GM18517 (cell line): ENCODE results near the gene DOCK9.

Experiments
- ATAC-seq: cut with Tn5 transposase; IDR thresholded peaks from one replicate; pipeline ENCODE4 v1.9.1; 2021; ENCODE audit warnings: mild to moderate bottlenecking, moderate library complexity; ENCODE audit not compliant: unreplicated experiment

DOCK9 gene, protein sequence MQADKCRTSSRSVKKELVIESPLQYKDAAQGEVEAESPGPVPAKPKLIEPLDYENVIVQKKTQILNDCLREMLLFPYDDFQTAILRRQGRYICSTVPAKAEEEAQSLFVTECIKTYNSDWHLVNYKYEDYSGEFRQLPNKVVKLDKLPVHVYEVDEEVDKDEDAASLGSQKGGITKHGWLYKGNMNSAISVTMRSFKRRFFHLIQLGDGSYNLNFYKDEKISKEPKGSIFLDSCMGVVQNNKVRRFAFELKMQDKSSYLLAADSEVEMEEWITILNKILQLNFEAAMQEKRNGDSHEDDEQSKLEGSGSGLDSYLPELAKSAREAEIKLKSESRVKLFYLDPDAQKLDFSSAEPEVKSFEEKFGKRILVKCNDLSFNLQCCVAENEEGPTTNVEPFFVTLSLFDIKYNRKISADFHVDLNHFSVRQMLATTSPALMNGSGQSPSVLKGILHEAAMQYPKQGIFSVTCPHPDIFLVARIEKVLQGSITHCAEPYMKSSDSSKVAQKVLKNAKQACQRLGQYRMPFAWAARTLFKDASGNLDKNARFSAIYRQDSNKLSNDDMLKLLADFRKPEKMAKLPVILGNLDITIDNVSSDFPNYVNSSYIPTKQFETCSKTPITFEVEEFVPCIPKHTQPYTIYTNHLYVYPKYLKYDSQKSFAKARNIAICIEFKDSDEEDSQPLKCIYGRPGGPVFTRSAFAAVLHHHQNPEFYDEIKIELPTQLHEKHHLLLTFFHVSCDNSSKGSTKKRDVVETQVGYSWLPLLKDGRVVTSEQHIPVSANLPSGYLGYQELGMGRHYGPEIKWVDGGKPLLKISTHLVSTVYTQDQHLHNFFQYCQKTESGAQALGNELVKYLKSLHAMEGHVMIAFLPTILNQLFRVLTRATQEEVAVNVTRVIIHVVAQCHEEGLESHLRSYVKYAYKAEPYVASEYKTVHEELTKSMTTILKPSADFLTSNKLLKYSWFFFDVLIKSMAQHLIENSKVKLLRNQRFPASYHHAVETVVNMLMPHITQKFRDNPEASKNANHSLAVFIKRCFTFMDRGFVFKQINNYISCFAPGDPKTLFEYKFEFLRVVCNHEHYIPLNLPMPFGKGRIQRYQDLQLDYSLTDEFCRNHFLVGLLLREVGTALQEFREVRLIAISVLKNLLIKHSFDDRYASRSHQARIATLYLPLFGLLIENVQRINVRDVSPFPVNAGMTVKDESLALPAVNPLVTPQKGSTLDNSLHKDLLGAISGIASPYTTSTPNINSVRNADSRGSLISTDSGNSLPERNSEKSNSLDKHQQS (N-terminal part only)

DNA sequence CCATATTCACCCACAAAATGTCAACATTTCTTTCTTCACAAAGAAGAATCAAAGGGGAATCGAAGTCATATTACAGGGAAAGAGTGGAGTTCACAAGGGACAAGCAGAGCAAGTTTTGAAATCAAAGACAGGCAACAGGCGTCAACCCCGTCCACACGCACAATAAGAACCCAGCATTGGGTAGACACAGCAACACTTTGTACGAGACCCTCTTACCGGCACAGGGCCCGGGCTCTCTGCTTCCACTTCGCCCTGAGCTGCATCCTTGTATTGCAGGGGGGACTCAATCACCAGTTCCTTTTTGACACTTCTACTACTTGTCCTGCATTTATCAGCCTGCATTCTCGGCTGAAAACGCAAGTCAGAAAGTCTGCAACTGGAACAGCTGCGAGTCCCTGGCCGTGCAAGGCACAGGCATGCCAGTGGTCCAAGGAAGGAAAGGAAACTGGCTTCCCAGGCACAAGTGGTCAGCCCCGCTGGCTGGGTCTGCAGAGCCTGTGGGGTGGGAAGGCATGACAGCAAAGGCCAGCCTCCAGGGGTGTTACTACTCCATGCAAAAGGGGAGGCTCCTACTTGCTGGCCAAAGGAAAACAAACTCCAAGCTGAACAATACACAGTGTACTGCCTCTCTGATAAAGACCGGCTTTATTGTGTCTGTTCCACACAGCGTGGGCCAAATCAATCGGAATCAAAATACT is at the start of gene DOCK9:
Gene DOCK9, minus strand, starts transcription at position 497 of the 698 bp plus-strand sequence. Its CDS starts 155 bp downstream, at position 342.
- no peak for ATAC-seq

DNA sequence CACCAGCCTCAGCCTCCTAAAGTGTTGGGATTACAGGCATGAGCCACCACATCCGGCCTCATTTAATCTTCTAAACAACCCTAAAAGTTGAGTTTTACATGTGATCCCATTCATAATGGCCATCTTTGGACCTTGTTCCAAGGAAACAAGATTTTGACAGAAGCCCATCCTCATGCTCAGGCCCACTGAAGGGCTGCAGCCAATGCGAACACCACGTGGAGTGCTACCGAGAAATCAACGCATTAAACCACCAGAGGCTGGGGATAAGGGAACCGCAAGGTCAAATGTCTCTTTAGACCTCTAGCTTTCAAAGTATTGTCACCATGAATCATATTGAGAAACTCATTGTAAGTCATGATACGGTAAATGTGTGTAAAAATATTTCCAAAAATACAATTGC is 49.4 kb upstream of the DOCK9 start:
- no peak for ATAC-seq

DNA sequence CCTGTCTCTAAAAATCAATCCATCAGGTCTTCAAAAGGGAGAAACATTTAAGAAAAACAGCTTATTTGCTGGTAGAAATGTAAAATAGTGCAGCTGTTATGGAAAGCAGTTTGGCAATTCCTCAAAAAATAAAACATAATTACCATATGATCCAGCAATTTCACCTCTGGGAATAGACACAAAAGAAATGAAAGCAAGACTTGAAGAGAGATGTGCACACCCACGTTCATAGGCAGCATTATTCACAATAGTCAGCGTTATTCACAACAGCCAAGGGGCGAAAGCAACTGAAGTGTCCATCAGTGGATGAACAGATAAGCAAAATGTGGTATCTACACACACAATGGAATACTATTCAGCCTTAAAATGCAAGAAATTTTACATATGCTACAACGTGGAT is 45.1 kb upstream of the DOCK9 start:
- ATAC-seq, result no peak

DNA sequence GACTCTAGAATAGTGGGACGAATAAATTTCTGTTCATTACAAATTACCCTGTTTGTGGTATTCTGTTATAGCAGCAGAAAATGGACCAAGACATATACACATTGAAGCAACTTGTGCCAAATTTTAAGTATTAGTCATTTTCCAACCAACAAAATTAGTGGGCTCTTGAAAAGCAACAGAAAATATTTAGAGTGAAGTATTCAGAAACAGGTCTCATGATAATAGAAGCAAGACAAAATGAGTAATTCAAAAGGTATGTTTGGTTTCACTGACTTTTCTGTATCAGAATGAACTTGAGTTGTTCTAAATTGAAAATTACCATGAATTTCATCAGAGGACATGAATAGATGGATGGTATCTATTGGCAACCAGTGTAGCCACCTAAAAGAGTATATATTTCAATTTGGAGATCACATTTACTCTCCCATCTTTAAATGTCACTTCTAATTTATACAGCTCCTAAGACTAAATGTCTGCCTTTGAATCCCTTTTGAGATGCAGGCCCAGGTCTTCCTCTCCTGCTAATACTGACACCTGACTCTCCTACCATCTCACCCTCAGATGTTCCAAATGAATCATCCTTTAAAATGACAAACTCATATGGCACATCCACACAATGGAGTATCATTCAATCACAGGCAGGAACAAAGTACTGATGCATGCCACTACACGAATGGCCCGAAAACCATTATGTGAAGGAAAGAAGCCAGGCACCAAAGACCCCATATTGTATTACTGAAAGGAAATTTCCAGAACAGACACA is 40.7 kb upstream of the DOCK9 start:
- no peak for ATAC-seq

DNA sequence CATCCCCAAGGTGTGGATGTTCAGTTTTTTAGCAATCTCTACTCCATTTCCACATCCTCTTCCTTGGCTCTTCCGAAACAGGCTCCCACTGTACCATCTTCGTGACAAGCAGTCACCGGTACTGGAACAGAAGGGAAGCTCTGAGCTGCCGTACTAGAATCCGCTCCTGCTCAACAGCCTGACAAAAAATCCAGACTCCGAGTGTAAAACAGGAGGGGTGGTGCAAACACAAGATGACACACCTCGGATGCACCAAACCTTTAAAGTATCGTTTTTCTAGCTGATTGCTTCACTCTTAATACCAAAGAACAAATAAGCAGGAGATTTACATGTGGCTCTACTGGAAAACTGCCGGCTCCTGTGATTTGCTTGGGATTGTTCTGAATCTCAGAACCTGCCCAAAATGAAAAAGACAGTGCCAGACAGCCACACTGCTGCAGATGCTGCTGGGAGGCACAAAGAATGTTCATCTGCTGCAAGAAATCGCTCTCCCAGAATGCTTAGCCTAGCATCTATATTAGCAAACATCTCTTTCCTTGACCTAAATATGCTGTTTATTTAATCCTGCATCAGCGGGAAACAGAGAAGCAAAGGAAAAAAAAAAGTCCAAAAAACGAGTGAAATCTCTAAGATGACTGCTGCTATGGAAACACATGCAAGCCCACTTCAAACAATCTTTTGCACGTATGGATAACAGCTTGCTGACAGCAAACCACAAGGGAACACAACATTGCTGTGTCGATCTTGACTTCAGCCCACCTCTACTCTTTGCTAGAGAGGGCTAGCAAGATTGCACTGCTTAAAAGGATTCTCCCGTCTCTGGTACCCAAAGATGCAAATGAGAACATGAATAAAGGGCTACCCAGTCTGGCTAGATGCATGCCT is 38.0 kb upstream of the DOCK9 start:
- ATAC-seq, result no peak

DNA sequence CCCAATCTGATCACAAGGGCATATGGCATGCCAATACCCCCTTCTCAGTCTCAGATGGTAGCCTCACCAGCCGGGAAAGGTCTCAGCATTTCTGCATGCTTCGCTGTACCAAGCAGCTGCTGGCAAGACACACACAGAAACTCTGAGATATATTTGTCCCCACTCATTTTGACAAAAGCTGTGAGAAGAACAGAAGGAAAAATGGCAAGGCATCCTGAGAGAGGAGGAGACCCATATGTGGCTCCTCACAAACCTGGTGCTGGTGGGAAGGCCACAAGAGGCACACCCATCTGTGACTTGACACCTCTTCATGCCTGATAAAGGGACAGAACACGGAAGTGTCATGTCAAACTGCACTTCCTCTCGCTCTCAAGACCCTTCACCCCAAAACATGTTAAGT is 36.7 kb upstream of the DOCK9 start:
- no peak for ATAC-seq

DNA sequence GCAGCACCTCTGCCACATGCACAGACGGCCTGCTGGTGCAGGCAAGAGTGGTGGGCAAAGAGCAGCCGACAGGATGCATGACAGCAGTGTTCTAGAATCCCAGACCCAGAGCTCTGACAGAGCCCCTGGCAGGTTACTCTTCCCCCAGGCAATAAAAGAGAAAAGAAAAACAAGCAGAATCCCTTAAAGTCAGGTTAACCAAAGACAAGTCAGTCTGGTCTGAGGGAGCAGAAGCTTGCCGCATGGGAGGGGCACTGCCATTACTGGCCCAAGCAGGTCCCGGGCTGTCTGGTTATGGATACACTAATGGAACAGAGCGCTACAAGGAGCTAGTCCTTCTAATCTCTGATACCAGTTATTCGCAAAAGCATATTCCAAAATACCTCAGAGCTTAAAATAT is 36.1 kb upstream of the DOCK9 start:
- no peak for ATAC-seq

DNA sequence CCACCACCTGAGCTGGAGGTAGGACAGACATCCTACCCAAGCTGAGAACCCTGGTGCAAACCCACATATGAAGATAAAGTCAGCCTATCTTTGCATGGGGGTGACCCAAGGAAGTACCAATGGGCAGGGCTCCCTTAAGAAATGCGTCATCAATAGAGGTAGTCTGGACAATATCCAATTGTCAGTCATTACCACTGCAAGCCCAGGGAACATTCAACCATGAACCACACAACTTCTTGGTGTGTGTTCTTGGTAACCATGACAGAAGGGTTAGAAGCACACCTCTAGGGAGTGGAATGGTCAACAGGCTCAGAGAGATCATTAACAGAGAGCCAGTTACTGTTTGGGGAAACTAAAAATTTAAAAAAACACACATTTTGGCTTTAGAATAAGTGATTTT is 34.7 kb upstream of the DOCK9 start:
- ATAC-seq, result no peak

DNA sequence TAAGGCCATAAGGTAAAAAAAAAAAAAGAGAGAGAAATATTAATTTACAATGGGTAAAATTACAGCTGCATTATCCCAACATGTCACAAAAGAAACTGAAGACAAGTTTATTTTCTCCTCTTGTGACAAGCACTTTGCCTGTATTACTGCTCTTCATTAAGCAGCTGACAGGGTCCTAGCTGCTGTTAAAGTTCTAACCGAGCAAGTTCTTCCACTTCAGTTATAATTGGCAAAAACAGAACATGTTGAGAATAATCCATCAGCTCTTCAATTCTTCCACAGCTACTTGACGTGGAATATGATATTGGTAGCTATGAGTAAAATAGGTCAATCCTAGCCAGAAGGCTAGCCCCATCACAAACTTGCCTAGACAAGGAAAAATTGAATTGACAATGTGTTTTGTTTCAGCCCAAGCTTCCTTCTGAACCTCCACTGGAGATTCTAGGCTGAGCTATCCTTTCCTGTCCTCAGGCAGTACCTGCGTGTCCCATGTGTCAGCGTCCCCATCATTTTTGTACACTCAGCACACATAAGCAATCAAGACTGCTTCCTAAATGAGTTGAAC is 32.2 kb upstream of the DOCK9 start:
- no peak for ATAC-seq

DNA sequence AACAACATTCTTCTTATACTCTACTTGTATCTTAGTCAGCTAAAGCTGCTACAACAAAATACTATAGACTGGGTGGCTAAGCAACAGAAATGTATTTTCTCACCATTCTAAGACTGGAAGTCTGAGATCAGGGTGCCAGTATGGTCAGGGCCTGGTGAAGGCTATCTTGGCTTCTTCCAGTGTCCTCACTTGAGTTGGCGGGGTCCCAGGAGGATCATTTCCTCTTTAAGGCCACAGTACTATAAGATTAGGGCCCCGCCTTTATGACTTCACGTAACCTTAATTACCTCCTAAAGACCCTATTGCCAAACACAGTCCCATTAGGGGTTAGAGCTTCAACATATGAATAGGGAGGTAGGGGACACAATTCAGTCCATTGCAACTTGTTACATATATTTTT is 30.7 kb upstream of the DOCK9 start:
- no peak for ATAC-seq

DNA sequence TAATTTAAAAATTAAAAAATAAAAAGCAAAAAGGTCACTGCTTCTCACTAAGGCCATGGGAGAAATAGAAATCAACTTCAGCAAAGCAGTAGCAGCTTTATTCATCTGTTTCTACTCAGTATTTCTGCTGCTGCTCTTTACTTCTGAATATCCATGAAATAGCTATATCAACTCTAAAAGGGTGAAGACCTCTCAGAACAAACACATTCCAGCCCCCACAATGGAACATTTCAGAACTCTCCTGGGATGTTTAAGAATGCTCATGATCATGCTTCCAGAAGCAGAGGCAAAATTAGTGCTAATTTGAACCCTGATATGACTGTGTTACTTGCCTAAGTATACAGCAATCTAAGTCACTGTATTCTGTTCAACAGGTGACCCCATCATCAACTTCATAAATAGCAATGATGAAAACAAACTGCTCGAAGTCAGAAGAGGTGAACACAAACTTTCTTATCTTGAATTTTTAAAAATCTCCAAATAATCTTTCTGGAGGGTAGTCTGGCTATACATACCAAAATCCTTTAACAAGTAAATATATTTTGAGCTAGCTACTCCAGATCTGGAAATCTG is 29.6 kb upstream of the DOCK9 start:
- no peak for ATAC-seq

DNA sequence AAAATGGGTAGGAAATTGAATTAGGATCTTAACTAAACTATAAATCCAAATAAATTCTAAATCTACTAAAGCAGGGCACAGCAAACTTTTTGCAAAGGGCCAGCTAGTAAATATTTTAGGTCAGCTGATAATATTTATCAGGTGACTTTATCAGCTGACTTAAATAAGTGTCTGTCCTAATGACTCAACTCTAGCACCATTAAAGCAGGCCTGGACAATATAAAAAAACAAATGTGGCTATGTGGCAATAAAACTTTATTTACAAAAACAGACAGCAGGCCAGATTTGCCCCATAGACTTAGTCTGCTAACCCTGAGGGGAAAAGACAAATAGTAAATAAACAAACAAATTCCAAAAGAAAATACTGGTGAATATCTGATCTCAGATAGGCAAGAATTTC is 27.7 kb upstream of the DOCK9 start:
- no peak for ATAC-seq

DNA sequence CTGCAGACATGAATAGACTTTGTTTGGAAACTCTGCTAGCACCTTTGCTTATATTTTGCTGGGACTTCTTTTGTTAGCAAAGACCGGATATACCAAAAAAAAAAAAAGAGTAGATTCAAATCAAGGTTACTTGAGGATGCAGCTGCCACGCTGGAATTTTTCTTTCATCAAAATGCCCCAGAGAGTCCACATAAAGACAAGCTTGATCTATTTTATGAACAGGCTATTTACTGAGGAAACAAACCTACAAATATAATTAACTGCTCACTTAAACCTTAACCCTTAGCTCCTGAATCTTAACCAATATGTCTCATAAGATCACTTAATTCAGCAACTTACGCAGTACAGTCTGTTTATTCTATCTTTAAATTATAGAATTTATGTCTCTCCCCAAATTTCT is 27.1 kb upstream of the DOCK9 start:
- no peak for ATAC-seq

DNA sequence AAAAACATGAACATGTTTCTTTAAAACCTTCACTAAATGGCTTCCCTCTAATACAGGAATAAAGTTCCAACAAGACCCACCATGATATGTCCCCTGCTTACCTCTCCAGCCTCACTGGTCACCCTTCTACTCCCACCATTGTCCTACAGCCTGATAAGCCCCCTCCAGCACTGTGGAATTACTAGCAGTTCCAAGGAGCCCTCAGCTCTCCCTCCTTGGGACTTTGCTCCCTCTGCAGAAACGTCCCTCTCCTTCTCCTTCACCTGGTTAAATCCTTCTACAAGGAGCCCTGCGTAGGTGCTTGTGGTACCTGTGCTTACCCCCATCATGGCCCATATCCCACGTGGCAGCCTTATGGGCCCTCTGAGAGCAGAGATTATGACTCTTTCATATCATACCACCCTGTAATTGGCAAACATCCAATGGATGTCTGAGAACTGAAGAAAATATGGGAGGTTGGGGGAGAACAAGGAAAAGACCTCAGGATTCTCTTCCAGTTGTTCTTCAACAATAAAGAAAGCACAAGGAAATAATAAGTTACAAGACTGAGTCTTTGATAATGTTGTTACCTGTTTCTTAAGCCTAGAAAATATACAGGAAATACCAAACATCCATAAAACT is 26.1 kb upstream of the DOCK9 start:
- no peak for ATAC-seq

DNA sequence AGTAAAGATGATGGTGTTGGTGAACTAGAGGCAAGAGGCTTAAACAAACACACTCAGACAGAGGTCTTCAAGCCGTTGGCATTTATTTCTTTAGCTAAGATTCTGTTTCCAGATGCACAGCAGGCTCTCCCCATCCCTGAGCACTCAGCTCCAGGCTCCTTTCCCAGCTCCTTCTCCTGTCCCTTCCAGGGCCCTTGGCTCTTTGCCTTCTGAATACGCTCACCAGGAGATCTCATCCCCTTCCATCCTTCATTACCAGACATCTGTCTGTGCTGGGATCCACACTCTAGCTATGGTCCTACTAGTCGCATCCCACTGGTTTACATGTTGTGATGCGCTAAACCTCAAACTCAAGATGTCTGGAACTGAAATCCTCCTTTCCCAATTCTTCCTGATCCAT is 25.3 kb upstream of the DOCK9 start:
- no peak for ATAC-seq

DNA sequence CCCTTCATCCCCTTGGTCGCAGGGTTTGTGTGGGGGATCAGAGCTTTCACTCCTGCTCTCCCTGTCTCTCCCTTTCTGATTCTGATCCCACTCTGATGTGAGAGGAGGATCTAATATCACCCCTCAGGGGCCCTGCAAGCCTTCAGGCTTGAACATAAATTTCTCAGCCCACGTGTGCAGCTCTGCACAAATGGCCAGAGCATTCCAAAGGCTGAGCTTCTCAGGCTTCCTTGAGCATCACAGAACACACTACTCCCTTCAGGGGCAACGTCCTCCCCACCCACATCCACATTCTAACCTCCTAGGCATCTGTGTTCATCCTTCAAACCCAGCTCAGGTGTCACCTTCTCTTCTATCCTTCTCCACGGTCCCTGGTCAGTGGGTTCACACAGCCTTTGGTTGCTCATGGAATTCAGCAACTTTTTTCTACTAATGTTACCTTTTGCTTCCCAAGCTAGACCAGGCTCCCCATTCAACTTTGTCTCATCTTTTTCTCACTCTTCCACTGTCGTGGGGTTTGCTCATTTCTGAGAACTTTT is 24.4 kb upstream of the DOCK9 start:
- no peak for ATAC-seq

DNA sequence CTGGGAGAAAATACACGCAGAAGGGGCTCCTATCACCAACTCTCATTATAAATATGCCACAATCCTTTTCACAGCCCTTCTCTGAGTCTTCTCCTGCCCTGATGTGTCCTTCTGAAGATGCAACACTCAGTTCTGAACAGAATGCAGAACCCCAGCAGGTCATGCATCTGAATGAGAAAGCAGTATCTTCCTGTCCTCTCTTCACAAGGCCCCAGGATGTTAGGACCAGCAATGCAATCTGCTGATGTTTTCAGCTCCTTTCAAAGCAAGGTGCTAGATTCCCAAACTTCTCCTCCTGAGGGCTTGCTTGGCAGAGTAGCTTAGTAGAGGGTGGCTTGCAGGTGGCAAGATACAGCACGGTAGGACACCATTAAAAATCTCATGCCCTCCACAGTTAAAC is 22.3 kb upstream of the DOCK9 start:
- no peak for ATAC-seq

DNA sequence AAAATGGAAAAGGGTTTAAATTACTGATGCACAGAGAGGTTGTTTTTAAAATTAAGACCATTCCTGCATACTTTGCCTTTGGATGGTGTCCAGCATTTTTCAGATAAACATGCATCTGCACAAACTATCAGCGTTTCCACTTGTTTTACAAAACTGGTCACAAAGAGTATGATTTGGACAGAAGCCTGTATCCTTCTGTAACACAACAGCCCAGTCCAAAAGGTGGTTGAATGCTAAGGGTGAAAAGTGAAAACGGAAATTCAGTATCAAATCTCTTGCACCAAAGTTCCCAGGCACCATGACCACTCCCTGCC is 21.7 kb upstream of the DOCK9 start:
- ATAC-seq, result no peak
